GM18517 (cell line): Measurements from ENCODE around the gene IFNGR2.
A peak's percentile ranks its signal among the peaks of the same experiment; 100 is the strongest.
"Not testable (repeated sequence)": the region's sequence is repeated elsewhere in the genome, so short reads cannot be mapped to it uniquely, and the experiment has no call there.

Source experiments
- ATAC-seq: cut with Tn5 transposase; IDR thresholded peaks from one replicate; pipeline ENCODE4 v1.9.1; 2021; ENCODE audit warnings: mild to moderate bottlenecking, moderate library complexity; ENCODE audit not compliant: unreplicated experiment

IFNGR2 gene

DNA sequence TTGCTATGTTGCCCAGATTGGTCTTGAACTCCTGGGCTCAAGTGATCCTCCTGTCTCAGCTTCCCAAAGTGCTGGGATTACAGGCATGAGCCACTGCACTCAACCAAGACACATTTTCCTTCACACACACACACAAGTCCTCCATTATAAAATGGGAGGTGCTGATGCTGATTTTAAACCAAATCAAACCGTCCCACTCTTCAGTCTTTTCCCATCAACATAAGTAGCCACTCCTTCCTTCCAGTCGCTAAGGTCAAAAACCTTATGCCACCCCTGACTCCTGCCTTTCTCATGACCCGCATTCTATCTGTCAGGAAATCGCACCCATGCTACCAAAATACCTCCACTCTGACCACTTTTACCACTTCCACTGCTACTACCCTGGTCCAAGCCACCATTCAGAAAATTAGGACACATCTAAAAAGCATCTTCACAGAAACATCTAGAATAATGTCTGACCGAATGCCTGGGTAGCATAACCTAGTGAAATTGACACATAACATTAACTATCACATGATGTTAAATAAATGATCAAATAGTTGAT lies 28.0 kb upstream of the IFNGR2 start:
- ATAC-seq = no peak

DNA sequence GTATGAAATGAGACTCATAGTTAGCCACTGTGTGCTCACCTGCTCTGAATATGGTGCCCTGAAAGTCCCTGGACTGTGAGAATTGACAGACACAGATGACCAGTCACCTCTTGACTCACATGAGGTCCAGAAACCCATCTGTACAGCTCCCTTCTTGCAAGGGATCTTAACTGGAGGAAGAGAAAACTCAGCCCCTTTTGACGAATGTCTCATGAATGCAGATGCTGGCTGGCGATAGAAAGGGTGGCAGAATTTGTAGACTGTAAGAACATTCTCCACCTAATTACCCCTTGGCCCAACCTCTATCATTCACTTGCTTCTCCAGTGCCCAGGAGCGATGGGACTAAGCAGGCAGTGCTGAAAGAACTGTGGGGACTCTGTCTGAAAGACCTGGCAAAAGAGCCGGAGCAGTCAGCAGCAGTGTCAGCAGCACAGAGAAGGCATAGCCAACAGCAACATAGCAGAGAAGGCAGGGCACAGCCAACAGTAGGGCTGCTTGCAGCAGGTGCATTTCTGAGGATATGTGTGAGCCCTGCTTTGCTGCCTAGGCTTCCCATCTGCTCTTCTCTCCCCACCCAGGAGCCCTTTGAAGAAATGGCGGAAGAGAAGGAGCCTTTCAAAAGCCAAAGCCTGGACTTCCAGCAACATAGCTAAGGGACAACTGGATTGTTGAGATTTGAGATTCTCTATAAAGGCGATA lies 25.8 kb upstream of the IFNGR2 start:
- ATAC-seq = no peak

DNA sequence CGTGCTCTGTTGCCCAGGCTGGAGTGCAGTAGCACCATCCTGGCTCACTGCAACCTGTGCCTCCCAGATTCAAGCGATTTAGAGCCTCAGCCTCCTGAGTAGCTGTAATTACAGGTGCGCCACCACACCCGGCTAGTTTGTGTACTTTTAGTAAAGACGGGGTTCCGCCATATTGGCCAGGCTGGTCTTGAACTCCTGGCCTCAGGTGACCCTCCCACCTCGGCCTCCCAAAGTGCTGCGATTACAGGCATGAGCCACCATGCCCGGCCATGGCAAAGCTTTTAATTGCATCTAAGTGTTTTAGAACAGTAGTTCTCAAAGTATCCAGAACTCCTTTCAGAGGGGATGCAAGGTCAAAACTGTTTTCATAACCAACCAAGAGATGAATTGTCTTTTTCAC lies 25.1 kb upstream of the IFNGR2 start:
- no peak for ATAC-seq

DNA sequence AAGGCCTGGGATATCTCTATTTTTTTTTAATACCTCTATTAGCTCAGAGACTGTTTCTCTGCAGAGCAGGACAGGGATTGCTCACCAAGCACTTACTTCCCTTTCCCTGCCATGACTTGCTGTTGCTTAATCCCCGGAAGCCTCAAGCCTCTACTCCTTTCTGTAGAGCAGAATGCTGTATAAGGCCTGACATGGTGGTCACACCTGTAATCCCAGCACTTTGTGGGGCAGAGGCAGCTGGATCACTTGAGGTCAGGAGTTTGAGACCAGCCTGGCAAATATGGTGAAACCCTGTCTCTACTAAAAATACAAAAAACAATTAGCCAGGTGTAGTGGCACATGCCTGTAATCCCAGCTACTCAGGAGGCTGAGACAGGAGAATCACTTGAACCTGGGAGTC lies 23.3 kb upstream of the IFNGR2 start:
- ATAC-seq = not testable (repeated sequence)

DNA sequence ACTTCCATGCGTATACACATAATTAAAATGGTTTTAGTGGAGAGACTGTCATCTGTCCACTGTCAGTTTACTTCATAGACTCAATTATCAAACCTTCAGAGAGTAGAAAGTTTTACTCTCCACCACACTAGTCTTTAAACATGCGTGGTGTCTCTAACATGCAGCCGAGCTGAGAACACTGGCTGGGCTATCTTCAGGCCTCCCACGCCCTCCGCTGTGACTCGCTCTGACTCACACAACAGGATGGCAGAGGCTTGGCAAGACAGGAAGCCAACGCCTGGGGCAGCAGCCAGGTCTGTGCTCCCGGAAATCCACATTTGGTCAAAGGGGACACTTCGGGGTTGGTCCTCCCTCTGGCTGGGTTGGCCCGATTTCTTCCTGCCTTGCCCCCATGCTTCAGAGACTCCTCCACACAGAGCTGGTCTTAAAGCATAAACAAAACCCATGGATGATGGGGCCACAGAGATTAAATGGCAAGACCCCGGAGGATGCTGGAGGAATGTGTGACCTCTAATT lies 22.7 kb upstream of the IFNGR2 start:
- ATAC-seq = peak; percentile 46

DNA sequence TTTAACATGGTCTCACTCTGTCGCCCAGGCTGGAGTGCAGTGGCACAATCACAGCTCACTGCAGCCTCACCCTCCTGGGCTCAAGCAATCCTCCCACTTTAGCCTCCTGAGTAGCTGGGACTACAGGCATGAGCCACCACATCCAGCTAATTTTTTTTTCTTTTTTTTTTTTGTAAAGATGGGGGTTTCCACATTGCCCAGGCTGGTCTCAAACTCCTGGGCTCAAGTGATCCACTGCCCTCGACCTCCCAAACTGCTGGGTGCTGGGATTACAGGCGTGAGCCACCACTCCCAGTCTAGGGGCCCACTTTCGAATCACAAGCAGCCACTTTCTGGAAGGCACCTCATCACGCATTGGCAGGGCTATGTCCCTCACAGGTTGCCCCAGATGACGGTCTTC lies 21.8 kb upstream of the IFNGR2 start:
- not testable (repeated sequence) for ATAC-seq

DNA sequence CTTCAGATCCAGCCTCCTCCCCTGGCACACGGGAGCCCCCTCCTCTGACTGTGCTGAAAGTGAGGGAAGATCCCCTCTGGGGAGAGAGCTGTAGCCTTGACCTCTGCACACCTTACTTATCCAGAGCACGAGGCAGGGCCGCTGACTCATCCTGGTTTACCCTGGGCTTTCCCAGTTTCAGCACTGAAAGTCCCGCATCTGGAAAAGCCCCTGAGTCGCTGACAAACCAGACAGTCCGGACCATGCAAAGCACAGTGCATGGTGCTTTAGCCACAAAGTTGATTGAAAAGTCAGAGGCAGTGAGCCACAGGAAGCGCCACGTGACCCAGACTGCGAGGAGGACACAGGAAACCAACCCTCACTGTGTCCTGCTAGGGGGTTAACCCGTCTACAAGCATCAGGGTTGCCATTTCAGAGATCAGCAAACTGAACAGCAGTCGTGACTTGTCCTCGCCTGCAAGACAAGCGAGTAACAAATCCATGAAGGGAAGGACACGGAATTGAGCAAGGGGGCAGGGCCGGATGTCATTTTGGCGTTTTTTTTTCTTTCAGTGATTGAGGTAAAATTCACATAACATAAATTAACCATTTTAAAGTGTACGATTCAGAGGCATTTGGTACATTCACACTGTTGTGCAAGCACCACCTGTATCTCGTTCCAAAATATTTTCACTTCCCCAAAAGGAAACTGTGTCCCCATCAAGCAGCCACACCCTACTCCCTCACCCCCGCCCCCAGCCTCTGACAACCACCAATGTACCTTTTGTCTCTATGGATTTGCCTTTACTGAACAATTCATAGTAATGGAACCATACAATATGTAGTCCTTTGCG lies 19.9 kb upstream of the IFNGR2 start:
- peak; percentile 70 for ATAC-seq

DNA sequence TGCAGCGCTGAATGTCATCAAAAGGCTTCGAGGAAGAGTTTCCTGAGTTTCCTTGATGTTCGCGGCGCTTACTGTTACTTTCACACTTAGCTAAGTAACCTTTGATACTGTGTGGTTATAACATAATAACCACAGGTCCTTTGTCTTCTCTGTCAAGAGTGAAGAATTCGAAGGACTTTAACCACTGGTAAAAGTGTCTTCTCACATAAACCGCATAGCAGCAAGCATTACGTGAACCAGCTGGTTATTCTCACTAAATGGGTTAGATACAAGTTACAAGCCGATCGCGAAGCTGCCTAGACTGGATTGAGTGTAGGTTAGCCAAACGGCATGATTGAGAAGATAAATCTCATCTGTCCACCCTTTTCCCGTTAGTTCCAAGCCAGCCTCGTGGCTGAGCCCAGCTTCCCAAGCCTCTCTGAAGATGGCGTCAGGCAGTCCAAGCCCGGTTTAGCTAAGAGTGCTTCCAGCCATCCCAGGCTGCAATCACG lies 18.3 kb upstream of the IFNGR2 start:
- ATAC-seq = no peak

DNA sequence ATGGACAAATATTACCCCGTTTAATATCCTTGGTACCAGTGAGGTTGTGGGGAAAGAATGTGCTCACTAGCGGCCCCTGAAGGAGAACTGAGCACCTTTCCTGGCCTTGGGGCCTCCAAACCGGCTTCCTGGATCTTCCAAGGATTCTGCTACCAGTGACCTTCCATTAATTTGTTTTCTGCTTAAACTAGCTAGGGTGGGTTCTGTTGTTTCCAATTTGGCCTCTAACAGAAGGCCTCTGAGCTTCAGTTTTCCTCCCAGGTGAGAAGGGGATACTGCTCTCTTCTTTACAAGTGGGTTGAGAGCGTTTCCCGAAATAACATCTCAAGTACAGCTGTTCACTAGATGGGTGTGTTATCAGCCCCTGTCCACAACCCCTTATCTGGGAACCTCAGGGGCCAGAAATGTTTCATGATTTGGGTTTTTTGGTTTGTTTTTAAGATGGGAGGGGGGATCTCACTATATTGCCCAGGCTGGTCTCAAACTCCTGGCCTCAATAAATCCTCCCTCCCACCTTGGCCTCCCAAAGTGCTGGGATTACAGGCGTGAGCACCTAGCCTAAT lies 16.9 kb upstream of the IFNGR2 start:
- no peak for ATAC-seq

DNA sequence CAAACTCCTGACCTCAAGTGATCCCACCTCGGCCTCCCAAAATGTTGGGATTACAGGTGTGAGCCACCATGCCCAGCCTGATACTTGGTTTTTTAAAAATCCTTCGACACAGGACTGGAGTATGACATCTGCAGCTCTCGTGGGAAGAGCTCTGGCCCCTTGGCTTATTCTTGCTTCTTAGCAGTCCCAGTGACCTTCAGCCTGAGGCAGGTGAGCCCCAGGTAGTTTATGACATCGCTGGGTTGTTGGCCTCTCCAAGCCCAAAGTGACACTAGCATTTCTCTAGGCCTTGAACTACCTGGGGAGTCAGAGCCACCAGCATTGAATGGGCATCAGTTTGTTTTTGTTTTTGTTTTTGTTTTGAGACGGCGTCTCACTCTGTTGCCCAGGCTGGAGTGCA lies 15.9 kb upstream of the IFNGR2 start:
- ATAC-seq = no peak

DNA sequence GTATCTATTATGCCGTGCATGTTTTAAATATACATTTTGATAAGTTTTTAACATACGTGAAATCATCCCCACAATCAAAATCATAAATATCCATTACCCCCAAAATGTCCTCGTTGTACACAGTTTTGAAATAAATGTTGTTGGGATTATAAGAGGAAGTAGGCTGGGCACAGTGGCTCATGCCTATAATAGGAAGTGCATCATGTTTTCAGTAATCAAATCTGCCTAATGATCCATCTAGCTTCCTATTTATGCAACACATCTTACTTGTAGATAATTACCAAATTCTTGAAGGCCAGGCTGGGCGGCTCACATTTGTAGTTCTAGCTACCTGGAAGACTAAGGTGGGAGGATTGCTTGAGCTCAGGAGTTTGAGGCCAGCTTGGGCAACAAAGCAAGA lies 15.0 kb upstream of the IFNGR2 start:
- no peak for ATAC-seq

DNA sequence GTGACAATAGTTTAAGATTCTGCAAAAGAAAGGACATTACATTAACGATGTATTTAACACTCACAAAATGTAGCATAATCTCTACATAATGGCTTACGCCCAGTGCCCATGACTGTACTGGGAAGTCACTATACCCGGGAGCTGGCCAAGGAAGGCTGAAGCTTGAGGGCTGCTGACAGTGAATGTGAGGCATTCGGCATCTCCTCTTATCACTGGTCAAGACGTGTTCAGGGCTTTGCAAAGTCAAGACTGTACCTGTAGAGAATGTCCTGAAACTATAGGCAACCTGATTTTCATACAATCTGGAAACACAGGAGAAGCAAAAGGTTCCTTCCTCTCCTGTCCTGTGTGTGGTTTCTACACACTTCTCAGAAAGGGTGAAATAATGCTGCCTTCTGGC lies 12.7 kb upstream of the IFNGR2 start:
- no peak for ATAC-seq

DNA sequence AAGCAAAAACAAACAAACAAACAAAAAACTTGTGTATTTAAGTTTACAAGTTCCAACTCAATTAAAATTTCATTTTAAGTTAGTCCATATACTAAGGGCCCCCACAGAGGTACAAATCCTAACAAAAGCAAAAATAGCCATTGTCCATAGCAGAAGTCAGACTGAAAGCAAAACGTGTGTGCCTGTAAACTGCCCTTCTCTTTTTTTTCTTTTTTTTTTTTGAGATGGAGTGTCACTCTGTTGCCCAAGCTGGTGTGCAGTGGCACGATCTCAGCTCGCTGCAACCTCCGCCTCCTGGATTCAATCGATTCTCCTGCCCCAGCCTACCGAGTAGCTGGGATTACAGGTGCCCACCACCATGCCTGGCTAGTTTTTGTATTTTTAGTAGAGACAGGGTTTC lies 11.6 kb upstream of the IFNGR2 start:
- no peak for ATAC-seq

DNA sequence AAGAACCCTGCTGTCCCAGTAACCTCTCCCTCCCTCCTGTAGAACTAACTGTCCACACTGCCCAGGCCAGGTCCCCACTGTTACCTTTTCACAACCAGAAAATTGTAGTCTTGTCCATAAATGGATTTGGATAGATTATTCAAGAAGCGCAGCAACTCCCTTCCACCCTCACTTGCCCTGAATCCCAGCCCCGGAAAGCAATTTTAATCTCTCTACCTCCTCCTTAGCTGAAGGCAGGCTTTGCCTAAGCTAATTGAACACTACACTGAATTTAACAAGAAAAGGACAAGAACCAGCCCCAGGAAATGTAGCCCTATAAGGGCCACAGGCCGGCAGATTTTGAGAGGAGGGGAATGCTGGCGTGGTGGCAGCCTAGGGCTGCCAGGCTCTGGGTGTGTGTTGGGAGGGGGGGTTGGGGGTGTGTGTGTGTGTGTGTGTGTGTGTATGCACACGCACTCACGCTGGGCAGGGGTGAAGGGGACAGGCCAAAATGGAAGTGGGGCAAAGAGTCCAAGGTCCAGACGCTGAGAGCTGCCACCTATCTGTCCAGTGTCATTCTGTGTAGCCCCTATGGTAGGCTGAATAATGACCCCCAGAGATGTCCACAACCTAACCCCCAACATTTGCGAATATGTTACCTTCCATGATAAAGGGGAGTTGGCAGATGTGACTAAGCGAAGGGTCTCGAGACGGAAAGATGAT lies 10.8 kb upstream of the IFNGR2 start:
- ATAC-seq = no peak

DNA sequence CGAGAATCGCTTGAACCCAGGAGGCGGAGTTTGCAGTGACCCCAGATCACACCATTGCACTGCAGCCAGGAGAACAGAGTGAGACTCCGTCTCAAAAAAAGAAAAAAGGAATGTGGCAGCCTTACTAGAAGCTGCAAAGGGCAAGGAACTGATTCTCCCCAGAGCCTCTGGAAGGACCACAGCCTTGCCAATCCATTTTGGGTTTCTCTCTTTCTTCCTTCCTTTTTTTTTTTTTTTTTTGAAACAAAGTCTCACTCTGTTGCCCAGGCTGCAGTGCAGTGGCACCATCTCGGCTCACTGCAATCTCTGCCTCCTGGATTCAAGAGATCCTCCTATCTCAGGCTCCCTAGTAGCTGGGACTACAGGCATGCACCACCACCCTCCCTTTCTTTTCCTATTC lies 9.9 kb upstream of the IFNGR2 start:
- ATAC-seq = no peak

DNA sequence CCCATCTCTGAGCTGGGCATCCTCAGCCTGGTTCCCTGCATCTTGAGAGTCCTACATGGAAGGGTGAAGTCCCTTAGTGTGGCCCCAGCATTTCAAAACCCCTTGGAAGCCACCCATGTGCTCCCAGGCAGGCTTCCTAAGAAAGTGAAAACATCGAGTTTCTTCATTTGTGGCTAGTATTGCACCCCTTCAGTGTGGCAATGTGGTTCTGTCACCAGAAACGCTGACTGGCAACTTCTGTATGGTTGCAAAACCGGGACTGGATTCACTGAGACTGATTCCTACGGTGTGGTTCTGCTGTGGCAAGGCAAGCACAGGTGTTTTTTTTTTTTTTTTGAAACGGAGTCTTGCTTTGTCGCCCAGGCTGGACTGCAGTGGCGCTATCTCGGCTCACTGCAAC lies 9.0 kb upstream of the IFNGR2 start:
- ATAC-seq = no peak

DNA sequence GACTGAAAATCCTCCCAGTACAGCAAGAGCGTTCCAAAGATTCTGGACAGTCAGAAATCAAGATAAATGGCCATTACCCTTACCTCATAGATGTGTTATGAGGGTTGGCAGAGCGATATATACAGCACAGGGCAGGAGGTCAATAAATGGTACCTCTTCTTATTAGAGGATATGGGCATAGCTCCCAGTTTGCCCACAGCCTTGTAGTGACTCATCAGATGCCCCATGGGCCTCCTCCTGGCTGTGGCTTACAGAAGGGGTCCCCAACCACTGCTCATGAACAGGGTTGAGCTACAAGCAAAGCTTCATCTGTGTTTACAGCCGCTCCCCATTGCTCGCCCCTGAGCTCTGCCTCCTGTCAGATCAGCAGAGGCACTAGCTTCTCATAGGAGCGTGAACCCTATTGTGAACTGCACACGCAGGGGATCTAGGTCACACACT lies 7.3 kb upstream of the IFNGR2 start:
- ATAC-seq = no peak

DNA sequence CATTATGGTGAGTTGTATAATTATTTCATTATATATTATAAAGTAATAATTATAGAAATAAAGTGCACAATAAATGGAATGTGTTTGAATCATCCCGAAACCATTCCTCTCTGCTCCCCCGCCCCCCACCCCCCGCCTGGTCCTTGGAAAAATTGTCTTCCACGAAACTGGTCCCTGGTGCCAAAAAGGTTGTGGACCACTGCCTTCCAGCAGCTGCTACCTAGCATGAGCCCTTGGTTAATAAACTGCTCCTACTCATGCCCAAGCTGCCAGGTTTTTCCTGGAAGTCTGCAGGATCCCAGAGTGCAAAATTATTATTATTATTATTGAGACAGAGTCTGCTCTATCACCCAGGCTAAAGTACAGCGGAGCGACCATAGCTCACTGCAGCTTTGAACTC lies 6.8 kb upstream of the IFNGR2 start:
- no peak for ATAC-seq

DNA sequence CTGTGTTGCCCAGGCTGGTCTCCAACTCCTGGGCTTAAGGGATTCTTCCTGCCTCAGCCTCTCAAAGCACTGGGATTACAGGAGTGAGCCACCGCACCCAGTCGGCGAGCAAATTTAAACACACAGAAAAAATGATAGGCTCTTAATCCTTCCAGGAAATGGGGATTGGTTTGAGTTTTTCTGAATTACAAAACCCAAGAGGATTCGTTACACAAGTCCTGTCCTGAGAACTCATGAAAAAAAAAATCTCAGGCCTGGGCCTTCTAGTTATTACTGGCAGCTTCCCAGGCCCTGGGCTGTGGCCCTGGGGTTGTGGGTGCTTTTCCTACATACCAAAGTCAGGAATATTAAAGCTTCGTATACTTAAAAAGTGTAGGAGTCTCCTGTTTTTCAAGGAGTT lies 6.3 kb upstream of the IFNGR2 start:
- ATAC-seq = no peak

DNA sequence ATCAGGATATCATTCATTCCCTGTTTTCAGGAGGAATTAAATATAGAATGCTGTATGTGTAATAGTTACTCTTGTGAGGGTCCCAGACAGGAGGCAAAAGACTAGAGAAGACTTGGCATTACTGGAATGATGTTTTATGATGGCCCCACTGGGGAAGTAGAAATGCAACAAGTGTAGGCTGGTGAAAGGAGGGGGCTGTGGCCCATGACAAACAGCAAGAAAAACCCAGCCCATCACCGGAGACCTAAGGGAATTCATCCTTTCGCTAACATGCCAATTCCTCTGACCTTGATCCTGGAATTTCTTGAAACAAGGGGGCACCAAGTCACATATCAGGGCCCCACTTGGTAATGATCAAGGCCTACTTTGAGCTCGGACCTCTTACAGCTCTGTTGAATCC lies 5.5 kb upstream of the IFNGR2 start:
- ATAC-seq = no peak

DNA sequence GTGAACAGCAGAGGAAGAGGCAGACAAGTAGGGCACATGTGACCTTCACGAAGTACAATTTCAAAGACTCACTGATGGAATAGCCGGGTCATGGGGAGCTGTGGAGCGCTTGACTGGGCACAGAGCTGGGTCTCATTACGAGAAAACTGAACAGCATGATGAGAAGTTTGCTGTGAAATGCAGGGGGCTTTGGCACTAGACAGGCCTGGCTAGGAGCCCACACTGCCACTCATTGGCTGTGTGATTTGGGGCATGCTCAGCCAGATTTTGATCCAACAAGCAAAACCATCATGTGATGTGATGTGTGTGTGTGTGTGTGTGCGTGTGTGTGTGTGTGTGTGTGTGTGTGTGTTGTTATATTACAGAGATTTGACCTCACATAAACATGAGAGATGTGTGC lies 4.9 kb upstream of the IFNGR2 start:
- no peak for ATAC-seq
